ENCODE results near the gene BYSL. TPM values are rescaled to one million over a fixed set of nuclear protein-coding genes. Genes with fewer than 3 reads are reported as not detected.

BYSL gene
- total and polyA plus RNA-seq, 9 of the 15 experiments (the other 6 are each of a cell fraction or from before 2014, with no cell fraction given) = 22.2 to 92.3 (median 53.4) TPM

GRCh38 chr6:41934278-41935192 lies 13.2 kb downstream of the BYSL start:
- Histone ChIP-seq H3K36me3 (ENCODE audit: control insufficient read depth, insufficient read depth, low read length) (peaks cover 97% of the 10 kb centered on the region), H3K27me3 (ENCODE audit: control insufficient read depth in 2 of 2, insufficient read depth in 2 of 2, low read length in 2 of 2) (no peaks in the 10 kb centered on the region), H3K4me1 (replicated peaks in 1 of 2; ENCODE audit: control insufficient read depth in 2 of 2, insufficient read depth in 2 of 2, low read length in 2 of 2) (peaks cover 43 to 46% of the 10 kb centered on the region in 2 experiments), H3K4me2 (ENCODE audit: insufficient read depth, low read length) (no peak overlapping the region), H3K9me3 (replicated peaks; ENCODE audit: control insufficient read depth, insufficient read depth, low read depth, low read length) (no peaks in the 10 kb centered on the region), H3K9me1 (ENCODE audit: control insufficient read depth, insufficient read depth, low read length) (no peaks in the 10 kb centered on the region), H2AFZ (ENCODE audit: low read depth, low read length) (no peak overlapping the region), H3K79me2 (ENCODE audit: control insufficient read depth, insufficient read depth, low read length) (peaks cover 59% of the 10 kb centered on the region), H3K27ac (ENCODE audit: extremely low read depth, low read depth, low read length) (no peak overlapping the region), H4K20me1 (replicated peaks; ENCODE audit: control insufficient read depth, insufficient read depth, low read length) (peaks cover 18% of the 10 kb centered on the region), H3K4me3 (no peak overlapping the region), H3K9ac (ENCODE audit: insufficient read depth in 1 of 2, low read depth in 2 of 2, low read length in 2 of 2) (no peak overlapping the region)
- ChIA-PET CTCF (ENCODE audit: low intra/inter-chr PET ratio) (interaction anchor here (1.0 kb wide), 1 partner anchor 112 kb away, joined by 3 read pairs; no protein-coding TSS in a partner anchor), POLR2A (interaction anchor here (0.7 to 13.7 kb wide), 12 partner anchors 8 to 280 kb away, joined by 3 to 166 read pairs (median 3); partner anchors contain the start of genes BYSL, CCND3 and MED20)
- ATAC-seq = no peak
- FAIRE-seq = no peak
- BruUV-seq (replicated peaks) = no TSS peak
- WGBS (ENCODE audit: insufficient coverage, low coverage, missing lambda C conversion rate) = 80% methylated on average over 7 of the region's 7 CpGs
- intact Hi-C loops (cut with micrococcal nuclease) (loop anchor here (5.0 to 10.0 kb wide), 2 partner anchors 260 to 283 kb away; partner anchors contain the start of genes GUCA1B and MRPS10), in situ Hi-C loops (cut with MboI) (loop anchor here (5.0 kb wide), 1 partner anchor 108 kb away; no protein-coding TSS in a partner anchor)
- DNase-seq (ENCODE audit: extremely low read depth in 1 of 4, low spot score in 3 of 4) = no peak
- TF ChIP-seq ZKSCAN8 (CRISPR knock-in tag; IDR thresholded peaks at IDR 0.05) (no peak), HMG20A (CRISPR knock-in tag; conservative IDR thresholded peaks at IDR 0.05) (no peak), RHOXF2B (CRISPR knock-in tag; conservative IDR thresholded peaks at IDR 0.05) (0 out of 2 replicates have a peak, but pooled peaks have one; percentile 65), FOXK1 (CRISPR knock-in tag; IDR thresholded peaks at IDR 0.05; ENCODE audit: borderline replicate concordance) (no peak), ZNF134 (CRISPR knock-in tag; conservative IDR thresholded peaks at IDR 0.05) (peak; percentile 30; the same call in 1 of the 2 replicates), ARID2 (IDR thresholded peaks at IDR 0.05) (no peak), LCOR (CRISPR knock-in tag; IDR thresholded peaks at IDR 0.05) (peak; percentile 49; the same call in 1 of the 2 replicates), HDAC2 (IDR thresholded peaks at IDR 0.05) (no peak), SUPT5H (IDR thresholded peaks at IDR 0.05) (peak; percentile 82), ZNF57 (CRISPR knock-in tag; IDR thresholded peaks at IDR 0.05) (no peak), NFIX (CRISPR knock-in tag; IDR thresholded peaks at IDR 0.05; ENCODE audit: low read depth) (no peak), PHB2 (IDR thresholded peaks at IDR 0.05; ENCODE audit: low read depth) (no peak), ZNF551 (CRISPR knock-in tag; IDR thresholded peaks at IDR 0.05) (0 out of 2 replicates have a peak, but pooled peaks have one; percentile 27), ZNF174 (CRISPR knock-in tag; IDR thresholded peaks at IDR 0.05) (no peak), POLR2AphosphoS5 (IDR thresholded peaks at IDR 0.05; ENCODE audit: control insufficient read depth, insufficient read depth, low read depth, low read length) (peak; percentile 20; the same call in 1 of the 2 replicates), CEBPG (CRISPR knock-in tag; IDR thresholded peaks at IDR 0.05) (peak; percentile 55; the same call in 1 of the 2 replicates), CEBPG (tag; conservative IDR thresholded peaks at IDR 0.05 in 1 of 2, IDR thresholded peaks at IDR 0.05 in 1 of 2) (peak; percentile 41 to 73; a peak in 3 of 4 replicates), MAZ (CRISPR knock-in tag; conservative IDR thresholded peaks at IDR 0.05 in 1 of 2, IDR thresholded peaks at IDR 0.05 in 1 of 2) (peak in 1 of 2 experiments; percentile 23; a peak in 1 of 4 replicates), SMARCA5 (IDR thresholded peaks at IDR 0.05) (no peak), CEBPB (tag; IDR thresholded peaks at IDR 0.05) (peak; percentile 89), ZNF324 (CRISPR knock-in tag; IDR thresholded peaks at IDR 0.05) (0 out of 2 replicates have a peak, but pooled peaks have one; percentile 41), MLX (CRISPR knock-in tag; conservative IDR thresholded peaks at IDR 0.05) (0 out of 4 replicates have a peak, but pooled peaks of 1 of the 2 experiments have one; percentile 57), OTX1 (CRISPR knock-in tag; IDR thresholded peaks at IDR 0.05) (peak; percentile 53; the same call in 1 of the 2 replicates), POLR2AphosphoS2 (IDR thresholded peaks at IDR 0.05; ENCODE audit: low read length) (peak; percentile 41; the same call in 1 of the 2 replicates)
